ENCODE results near the gene CORO2A.

DNA sequence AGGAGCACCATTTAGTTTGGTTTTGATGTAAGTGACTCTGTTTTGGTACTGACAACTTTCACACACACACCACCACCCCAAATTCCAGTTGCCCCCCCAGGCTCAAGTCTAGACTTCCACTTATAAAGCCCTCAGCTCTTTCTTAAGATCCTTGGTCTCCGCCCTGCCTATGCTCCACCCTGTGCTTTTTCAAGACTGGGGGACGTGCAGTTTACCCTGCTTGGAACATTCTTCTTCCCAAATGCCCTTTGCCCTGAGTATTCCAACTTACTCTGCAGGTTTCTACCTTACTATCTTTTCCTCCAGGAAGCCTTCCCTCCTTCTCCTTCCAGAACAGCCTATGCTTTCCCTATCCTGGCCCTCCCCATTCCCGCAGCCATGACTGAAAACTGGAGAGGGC lies 72.0 kb downstream of the CORO2A start:
- TF ChIP-seq POLR2A (IDR thresholded peaks at IDR 0.05), result no peak
- TF ChIP-seq, protein P1, sequence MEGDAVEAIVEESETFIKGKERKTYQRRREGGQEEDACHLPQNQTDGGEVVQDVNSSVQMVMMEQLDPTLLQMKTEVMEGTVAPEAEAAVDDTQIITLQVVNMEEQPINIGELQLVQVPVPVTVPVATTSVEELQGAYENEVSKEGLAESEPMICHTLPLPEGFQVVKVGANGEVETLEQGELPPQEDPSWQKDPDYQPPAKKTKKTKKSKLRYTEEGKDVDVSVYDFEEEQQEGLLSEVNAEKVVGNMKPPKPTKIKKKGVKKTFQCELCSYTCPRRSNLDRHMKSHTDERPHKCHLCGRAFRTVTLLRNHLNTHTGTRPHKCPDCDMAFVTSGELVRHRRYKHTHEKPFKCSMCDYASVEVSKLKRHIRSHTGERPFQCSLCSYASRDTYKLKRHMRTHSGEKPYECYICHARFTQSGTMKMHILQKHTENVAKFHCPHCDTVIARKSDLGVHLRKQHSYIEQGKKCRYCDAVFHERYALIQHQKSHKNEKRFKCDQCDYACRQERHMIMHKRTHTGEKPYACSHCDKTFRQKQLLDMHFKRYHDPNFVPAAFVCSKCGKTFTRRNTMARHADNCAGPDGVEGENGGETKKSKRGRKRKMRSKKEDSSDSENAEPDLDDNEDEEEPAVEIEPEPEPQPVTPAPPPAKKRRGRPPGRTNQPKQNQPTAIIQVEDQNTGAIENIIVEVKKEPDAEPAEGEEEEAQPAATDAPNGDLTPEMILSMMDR (IDR thresholded peaks at IDR 0.05), result no peak

Measured in ovary (tissue), 3 donors.